GM23338 (cell line): ENCODE results near the gene RMND5B.

Source experiments
- CREB1 ChIP-seq: fragments of 250-450 bp; sonication (Bioruptor Pico); IDR thresholded peaks from 2 replicates; pipeline ENCODE4 v1.5.0; 2020; ENCODE audit warnings: low read depth, mild to moderate bottlenecking, moderate library complexity
- CTCF ChIP-seq, 2 experiments: fragments of 200-600 bp in 1 of 2; sonication (generic) in 1 of 2; conservative IDR thresholded peaks; 2 replicates each; pipeline versions ENCODE4 v1.5.1 to v1.6.1; 2016 to 2017; ENCODE audit warnings: antibody characterized with exemption in 2 of 2, low read depth in 2 of 2, mild to moderate bottlenecking in 2 of 2, moderate library complexity in 1 of 2
- EZH2 ChIP-seq: fragments of 200-600 bp; sonication (generic); IDR thresholded peaks from one replicate; pipeline ENCODE4 v1.8.0; 2017; ENCODE audit warnings: antibody characterized with exemption, mild to moderate bottlenecking, low read depth; ENCODE audit not compliant: unreplicated experiment
- EZH2phosphoT487 ChIP-seq: fragments of 200-600 bp; sonication (generic); IDR thresholded peaks from one replicate; pipeline ENCODE4 v1.8.1; 2018; ENCODE audit warnings: antibody characterized with exemption; ENCODE audit not compliant: unreplicated experiment
- POLR2AphosphoS5 ChIP-seq: IDR thresholded peaks from 2 replicates; pipeline ENCODE4 v1.6.1; 2016; ENCODE audit warnings: antibody characterized with exemption, low read depth

- no peak for TF ChIP-seq EZH2
- no peak for TF ChIP-seq CTCF (conservative IDR thresholded peaks at IDR 0.05; ENCODE audit: low read depth in 2 of 2)
- peak; percentile 61 for TF ChIP-seq POLR2AphosphoS5
- TF ChIP-seq CREB1 (CRISPR knock-in tag) = peak; percentile 58; the same call in 1 of the 2 replicates
- TF ChIP-seq EZH2phosphoT487 = no peak
Observed at GRCh38 chr5:178130576-178131445, at the start of gene RMND5B.
